T-helper 1 cell treated with Interleukin-12 subunit alpha and Interleukin-12 subunit beta and Interleukin-4 antibody, amounts not matched to agents 30 μg/mL and 1 μg/mL, for 36 hours (primary cell): ENCODE results near the gene ELOVL7.

ENCODE experiments used
- H3K27ac Mint-ChIP-seq: one replicate; pipeline ENCODE4 v1.8.0; 2021; ENCODE audit warnings: mild to moderate bottlenecking, mixed read lengths
- H3K27me3 Mint-ChIP-seq: one replicate; pipeline ENCODE4 v1.8.0; 2021; ENCODE audit warnings: low read depth, mixed read lengths
- H3K36me3 Mint-ChIP-seq: one replicate; pipeline ENCODE4 v1.8.0; 2021; ENCODE audit warnings: low read depth, mixed read lengths
- H3K4me1 Mint-ChIP-seq: one replicate; pipeline ENCODE4 v1.8.0; 2021; ENCODE audit warnings: low read depth, mixed read lengths
- H3K4me3 Mint-ChIP-seq: one replicate; pipeline ENCODE4 v1.8.0; 2021; ENCODE audit warnings: mild to moderate bottlenecking, moderate library complexity, mixed read lengths
- H3K9me3 Mint-ChIP-seq: one replicate; pipeline ENCODE4 v1.8.0; 2021; ENCODE audit warnings: mixed read lengths

ELOVL7 gene

DNA sequence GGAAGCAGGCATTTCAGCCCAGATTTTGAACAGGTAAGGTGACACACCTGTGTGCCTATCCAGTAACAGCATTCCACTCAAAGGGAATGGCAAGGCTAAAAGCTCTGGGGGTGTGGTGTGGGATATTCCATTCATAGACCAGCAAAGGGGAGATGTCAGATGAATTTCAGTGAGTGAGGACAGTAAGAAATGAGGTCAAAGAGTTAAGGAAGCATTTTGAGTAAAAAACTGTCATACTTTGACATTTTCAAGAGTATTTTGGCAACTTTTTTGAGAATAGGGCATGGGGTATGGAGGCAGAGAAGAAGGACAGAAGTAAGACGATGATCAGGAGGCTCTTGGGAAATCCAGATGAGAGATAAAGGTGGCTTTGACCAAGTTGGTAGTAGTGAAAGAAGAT, 2.2 kb upstream of the ELOVL7 start:
- peaks cover 10% of the 10 kb centered on the region for H3K4me1 Mint-ChIP-seq
- H3K27me3 Mint-ChIP-seq, result peaks cover 52% of the 10 kb centered on the region
- H3K9me3 Mint-ChIP-seq, result no peaks in the 10 kb centered on the region
- H3K27ac Mint-ChIP-seq, result no peak overlapping the region
- peaks cover 4% of the 10 kb centered on the region for H3K36me3 Mint-ChIP-seq
- no peak overlapping the region for H3K4me3 Mint-ChIP-seq

DNA sequence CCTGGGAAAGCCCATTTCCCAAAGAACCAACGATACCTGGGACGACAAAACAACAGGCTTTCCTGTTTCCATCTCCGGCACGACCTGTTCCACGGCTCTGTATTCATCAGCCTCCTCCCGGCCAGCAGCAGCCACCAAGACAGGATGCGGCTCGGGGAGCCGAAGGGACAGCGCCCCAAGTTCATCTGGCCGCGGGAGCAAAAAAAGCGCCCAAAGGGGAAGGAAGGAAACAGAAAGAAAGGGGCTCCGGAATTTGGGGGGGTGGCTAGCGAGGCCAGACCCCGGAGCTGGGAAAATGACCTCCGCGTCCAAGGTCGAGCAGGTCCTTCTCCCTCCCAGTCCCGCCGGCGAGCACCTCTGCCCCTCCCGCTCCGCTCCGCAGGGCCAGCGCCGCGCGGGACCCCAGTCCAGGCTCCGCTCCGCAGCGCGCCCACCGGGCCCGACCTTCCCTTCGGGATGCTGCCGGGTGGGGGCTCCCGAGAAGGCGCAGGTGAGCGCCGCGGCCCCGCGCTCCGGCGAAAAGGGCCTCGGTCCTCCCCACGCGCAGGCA, 608 bp downstream of the ELOVL7 start:
- Mint-ChIP-seq H3K4me3 (peak overlapping the region; percentile 85), H3K36me3 (peaks cover 4% of the 10 kb centered on the region), H3K9me3 (no peaks in the 10 kb centered on the region), H3K27me3 (peaks cover 63% of the 10 kb centered on the region), H3K27ac (no peak overlapping the region), H3K4me1 (peaks cover 10% of the 10 kb centered on the region)

DNA sequence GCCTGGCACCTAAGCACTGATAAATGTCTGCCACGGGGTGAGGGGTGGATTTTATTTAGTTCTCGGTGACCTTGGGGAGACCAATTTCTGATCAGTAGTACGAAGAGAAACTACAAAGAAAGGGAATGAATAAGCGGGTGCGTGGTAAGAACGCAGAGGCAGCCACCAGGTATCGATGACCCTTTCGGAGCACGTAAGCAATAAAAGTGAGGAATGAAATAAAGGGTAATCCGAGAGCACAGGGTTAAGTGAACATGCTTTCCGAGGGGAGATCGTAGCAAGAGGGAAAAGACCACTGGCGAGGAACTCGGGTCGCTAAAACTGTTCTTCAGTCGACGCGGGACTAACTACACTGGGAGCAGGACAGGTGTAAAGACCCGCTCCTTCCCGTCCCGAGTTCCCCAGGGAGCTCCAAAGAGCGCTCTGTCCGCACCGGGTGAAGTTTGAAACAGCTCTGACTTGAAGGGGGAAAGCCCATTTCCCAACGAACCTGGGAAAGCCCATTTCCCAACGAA, 1.1 kb downstream of the ELOVL7 start:
- Mint-ChIP-seq H3K4me3 (peak overlapping the region; percentile 85), H3K27ac (no peak overlapping the region), H3K36me3 (peaks cover 4% of the 10 kb centered on the region), H3K4me1 (peaks cover 10% of the 10 kb centered on the region), H3K9me3 (no peaks in the 10 kb centered on the region), H3K27me3 (peaks cover 61% of the 10 kb centered on the region)

DNA sequence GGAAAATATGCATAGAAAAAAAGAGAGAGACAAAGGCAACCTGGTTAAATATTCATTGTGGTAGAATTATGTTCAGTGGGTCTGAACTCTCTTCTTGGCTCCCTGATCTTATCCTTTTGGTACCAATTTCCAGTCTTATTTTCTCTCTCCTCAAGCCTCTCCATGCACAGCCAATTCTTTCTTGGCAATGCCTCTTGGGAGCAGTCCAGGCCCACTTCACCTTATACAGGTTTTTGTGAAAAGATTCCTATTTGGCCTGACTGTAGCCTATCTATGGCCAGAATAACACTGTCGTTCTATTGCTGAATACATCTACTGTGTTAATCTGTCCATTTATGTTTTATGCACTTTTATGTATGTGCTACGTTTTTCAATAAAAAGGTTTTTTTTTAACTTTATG, 2.7 kb downstream of the ELOVL7 start:
- Mint-ChIP-seq H3K4me3 (no peak overlapping the region), H3K27ac (no peak overlapping the region), H3K4me1 (peaks cover 10% of the 10 kb centered on the region), H3K9me3 (no peaks in the 10 kb centered on the region), H3K36me3 (peaks cover 4% of the 10 kb centered on the region), H3K27me3 (peaks cover 53% of the 10 kb centered on the region)

DNA sequence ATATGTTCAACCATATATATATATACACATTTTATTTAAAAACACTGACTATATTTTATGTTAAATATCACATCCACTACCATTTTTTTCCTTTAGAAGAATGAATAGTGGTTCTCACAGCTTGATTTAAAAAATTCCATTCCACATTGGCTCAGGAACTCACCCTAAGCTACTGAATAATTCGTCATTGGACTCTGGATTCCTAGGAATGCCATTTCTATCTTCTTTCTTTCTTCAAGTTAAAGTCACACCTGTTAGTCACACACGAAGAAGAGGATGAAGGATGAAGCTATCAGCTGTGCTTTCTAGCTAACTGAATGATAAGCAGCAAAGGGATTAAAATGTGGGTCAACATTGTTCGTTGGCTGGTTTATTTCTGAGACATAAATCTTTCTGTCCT, 7.9 kb downstream of the ELOVL7 start:
- H3K27me3 Mint-ChIP-seq, result peaks cover 14% of the 10 kb centered on the region
- no peak overlapping the region for H3K27ac Mint-ChIP-seq
- no peaks in the 10 kb centered on the region for H3K9me3 Mint-ChIP-seq

DNA sequence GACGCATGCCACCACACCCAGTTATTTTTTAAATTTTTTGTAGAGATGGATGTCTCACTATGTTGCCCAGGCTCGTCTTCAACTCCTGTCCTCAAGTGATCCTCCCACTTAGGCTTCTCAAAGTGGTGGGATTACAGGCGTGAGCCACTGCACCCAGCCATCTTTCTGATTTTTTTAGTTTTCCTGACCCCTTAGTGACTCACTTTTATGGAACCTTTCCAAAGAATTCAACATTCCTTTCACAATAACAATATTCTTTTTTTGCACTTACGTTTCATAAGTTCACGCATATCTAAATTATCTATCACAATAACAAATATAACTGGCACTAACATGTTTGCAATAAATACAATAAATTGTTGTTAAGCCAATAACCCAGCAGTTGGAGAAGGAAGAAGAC, 8.5 kb downstream of the ELOVL7 start:
- peaks cover 12% of the 10 kb centered on the region for H3K27me3 Mint-ChIP-seq
- H3K4me1 Mint-ChIP-seq, result peaks cover 2% of the 10 kb centered on the region
- no peak overlapping the region for H3K4me3 Mint-ChIP-seq
- no peak overlapping the region for H3K27ac Mint-ChIP-seq
- H3K9me3 Mint-ChIP-seq, result no peaks in the 10 kb centered on the region
- no peaks in the 10 kb centered on the region for H3K36me3 Mint-ChIP-seq

More for the DNA sequence above, 7.9 kb downstream of the ELOVL7 start:
- Mint-ChIP-seq H3K4me1 (no peaks in the 10 kb centered on the region), H3K36me3 (no peaks in the 10 kb centered on the region), H3K4me3 (no peak overlapping the region)

DNA sequence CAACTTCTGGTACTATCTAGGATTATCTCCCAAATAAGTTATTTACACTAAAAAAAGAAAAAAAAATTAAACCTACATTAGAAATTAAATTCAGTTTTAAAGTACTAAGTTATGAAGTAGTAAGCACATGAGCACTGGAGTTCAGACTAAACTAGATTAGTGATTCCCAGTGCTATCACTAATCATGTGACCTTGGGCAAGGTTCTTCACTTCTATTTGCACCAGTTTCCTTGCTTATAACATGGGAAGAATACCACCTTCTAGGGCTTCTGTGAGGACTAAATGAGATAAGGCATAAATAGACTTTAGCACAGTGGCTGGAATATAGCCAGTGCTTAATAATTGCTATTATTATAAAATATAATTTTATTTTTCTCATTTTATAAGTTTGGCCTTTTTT, 10.5 kb downstream of the ELOVL7 start:
- Mint-ChIP-seq H3K4me3 (no peak overlapping the region), H3K27me3 (peaks cover 5% of the 10 kb centered on the region), H3K36me3 (no peaks in the 10 kb centered on the region), H3K4me1 (peaks cover 14% of the 10 kb centered on the region), H3K9me3 (no peaks in the 10 kb centered on the region), H3K27ac (no peak overlapping the region)

DNA sequence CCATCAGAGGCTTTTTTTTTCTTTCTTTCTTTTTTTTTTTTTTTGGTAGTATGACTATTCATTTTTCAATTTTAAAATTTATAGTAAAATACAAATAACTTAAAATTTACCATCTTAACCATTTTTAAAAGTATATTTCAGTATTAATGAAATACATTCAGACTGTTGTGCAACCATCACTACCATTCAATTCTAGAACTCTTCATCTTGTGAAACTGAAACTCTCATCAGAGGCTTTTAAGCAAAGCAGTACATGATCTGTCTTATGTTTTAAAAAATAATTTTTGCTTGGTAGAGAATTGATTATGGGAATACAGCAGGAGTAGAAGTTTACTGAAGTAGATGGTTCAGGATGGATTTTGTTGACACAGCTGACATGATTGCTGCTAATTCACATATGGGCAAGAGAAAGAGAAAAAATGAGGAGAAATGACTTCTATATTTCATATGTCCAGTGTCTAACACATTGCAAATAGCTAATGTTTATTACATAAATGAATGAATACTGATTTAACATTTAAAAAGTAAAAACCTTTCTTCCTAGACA, 13.4 kb downstream of the ELOVL7 start:
- Mint-ChIP-seq H3K27ac (no peak overlapping the region), H3K36me3 (no peaks in the 10 kb centered on the region), H3K4me1 (peaks cover 26% of the 10 kb centered on the region), H3K4me3 (no peak overlapping the region), H3K9me3 (no peaks in the 10 kb centered on the region), H3K27me3 (peaks cover 3% of the 10 kb centered on the region)

DNA sequence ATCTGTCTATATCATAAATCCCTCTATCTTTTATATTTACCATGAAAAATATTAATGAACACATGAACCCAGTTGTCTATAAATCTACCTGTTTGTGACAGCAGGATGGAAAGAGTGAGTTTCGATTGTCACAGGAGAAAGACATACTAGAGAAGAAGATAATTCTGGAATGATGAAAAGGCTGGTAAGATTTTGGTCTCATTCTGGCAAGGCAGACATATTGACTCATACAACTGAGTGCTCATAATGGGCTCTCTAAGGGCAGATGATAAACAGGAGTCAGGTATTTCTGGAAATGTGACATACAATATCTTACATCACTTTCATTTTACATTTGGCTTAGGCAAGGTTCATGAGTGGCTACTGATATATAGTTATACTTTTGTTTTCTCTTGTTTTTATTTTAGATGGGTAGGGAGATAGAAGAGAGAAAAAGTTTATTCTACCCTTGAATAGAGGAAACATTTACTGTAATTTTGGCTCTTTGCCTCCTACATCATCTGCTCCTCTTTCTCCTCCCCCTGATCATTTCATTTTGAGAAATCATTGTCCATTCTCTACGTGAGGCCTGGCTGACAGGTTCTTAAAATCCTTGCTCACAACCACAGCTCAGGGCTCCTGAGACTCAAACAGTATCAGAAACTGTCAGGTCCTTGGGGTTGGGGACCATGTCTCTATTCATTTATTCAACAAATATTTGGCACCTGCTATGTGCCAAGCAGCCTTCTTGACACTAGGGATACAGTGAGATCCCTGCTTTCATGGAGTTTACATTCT, 14.4 kb downstream of the ELOVL7 start:
- Mint-ChIP-seq H3K9me3 (no peaks in the 10 kb centered on the region), H3K27ac (peak overlapping the region; percentile 1), H3K27me3 (no peaks in the 10 kb centered on the region), H3K36me3 (no peaks in the 10 kb centered on the region), H3K4me1 (peaks cover 26% of the 10 kb centered on the region), H3K4me3 (no peak overlapping the region)

DNA sequence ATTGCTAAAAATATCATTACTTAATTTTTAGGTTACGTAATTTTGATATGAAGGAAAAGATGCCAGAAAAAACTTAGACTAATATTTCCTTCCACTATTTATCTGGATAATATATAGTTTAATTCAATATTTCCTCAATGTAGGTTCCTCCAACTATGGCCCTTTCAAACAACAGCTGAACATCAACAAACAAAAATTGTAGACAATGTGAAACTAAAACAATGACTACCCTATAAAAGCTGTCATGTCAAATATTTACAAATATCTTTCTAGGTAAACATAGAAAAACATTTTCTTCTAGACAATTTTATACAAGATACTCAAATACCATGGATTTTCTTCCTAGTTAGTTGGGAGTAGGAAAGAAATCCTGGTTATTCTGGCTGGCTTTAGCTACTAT, 16.9 kb downstream of the ELOVL7 start:
- no peaks in the 10 kb centered on the region for H3K36me3 Mint-ChIP-seq
- no peaks in the 10 kb centered on the region for H3K9me3 Mint-ChIP-seq
- no peak overlapping the region for H3K27ac Mint-ChIP-seq
- H3K4me1 Mint-ChIP-seq, result peaks cover 26% of the 10 kb centered on the region
- H3K27me3 Mint-ChIP-seq, result no peaks in the 10 kb centered on the region
- no peak overlapping the region for H3K4me3 Mint-ChIP-seq

DNA sequence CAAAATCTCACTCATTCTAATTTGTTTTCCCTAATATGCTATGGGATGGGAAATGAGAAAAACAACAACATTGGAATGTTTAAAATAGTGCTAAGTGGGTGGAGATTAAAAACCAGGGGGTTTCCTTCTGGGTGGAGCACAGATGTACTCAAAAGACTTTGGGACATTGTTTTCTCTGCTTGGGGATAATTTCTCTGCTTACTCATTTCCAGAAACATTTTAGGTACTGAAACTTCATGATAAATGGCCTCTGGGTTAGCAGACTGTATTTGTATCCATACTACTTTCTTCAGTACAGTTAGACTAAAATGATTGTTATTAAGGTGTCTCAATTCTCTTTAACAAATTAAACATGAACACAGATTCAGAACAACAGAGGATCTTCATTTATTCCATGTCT, 17.4 kb downstream of the ELOVL7 start:
- H3K4me3 Mint-ChIP-seq, result no peak overlapping the region
- peaks cover 26% of the 10 kb centered on the region for H3K4me1 Mint-ChIP-seq
- H3K27me3 Mint-ChIP-seq, result no peaks in the 10 kb centered on the region
- H3K27ac Mint-ChIP-seq, result peak overlapping the region; percentile 47
- H3K9me3 Mint-ChIP-seq, result no peaks in the 10 kb centered on the region
- no peaks in the 10 kb centered on the region for H3K36me3 Mint-ChIP-seq

DNA sequence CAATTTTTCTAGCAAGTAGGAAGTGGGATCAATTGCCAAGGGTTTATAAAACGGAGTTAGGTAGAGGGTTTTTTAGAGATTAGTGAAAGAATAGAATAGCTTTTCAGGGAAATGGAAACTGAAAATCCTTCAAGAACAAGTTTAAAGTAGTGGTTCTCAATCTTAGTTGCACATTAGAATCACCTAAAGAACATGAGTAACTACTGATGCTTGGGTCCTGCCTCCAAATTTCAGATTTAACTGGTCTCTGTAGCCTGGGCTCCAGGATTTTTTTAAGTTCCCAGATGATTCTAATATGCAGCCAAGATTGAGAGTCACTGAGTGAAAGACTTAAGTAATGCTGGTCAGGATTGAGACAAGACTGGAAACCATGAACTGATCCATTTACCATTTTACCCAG, 20.5 kb downstream of the ELOVL7 start:
- Mint-ChIP-seq H3K4me1 (peaks cover 12% of the 10 kb centered on the region), H3K27ac (no peak overlapping the region), H3K36me3 (peaks cover 1% of the 10 kb centered on the region), H3K27me3 (no peaks in the 10 kb centered on the region), H3K9me3 (no peaks in the 10 kb centered on the region), H3K4me3 (no peak overlapping the region)

DNA sequence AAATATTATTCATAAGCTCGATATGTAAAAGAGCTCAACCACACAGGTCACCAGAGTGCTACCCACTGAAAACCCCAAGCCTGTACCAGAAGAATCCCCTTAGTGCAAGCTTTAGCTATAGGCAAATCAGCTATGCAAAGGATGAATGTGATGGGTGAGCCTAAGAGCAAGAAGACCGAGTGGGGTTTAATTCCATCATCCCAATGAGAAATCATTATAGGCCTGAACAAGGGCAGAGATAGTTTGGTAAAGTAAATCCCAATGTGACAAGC, 21.8 kb downstream of the ELOVL7 start:
- Mint-ChIP-seq H3K36me3 (peaks cover 1% of the 10 kb centered on the region), H3K4me3 (no peak overlapping the region), H3K4me1 (peaks cover 5% of the 10 kb centered on the region), H3K9me3 (no peaks in the 10 kb centered on the region), H3K27me3 (no peaks in the 10 kb centered on the region), H3K27ac (no peak overlapping the region)

DNA sequence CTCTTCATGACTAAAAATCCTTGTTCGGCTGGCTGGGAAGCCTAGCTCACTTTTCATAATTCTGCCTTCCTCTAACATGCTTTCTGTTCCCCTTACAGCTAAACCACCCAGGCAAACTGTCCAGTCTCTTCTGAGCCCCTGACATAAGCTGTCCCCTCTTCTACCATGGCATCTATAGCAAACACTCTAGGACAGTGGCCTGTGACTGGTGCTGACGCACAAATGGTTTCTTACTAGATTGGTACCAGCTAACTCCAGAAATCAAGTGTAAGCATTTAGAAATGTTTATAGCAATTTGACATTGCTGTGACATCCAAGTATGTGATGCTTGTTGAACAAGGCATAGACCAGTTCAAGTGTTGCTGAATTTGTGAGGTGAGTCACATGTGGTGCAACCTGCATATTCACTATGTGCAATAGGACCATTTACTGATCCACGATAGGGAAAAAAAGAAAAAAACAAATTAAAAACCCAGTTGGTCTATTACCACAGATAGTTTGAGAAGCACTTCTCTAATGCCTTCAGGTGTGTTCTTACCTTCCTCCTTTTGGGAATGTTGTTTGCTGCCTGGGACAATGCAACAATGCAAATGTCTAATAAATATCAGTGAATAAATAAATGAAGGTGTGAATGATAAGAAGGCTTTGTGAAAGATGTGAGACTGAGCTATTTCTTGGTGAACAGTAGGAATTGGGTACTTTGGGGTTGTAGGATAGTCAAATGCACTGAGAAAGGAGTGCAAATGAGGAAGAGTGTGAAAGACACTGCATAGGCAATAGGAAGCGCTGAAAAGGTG, 22.4 kb downstream of the ELOVL7 start:
- Mint-ChIP-seq H3K36me3 (peaks cover 1% of the 10 kb centered on the region), H3K9me3 (no peaks in the 10 kb centered on the region), H3K4me3 (no peak overlapping the region), H3K27me3 (no peaks in the 10 kb centered on the region), H3K4me1 (peaks cover 3% of the 10 kb centered on the region), H3K27ac (no peak overlapping the region)
